ENCODE data around the gene HEPACAM.

Gene HEPACAM

GRCh38 chr11:124891373-124891861 lies 44.4 kb downstream of the HEPACAM start:
- in situ Hi-C loops (cut with HindIII; ENCODE audit: low pct_ligation_motif_present, low pct_unique_long_range_greater_than_20kb, low sequenced_read_pairs): no loop called here
- DNase-seq: no peak

DNA sequence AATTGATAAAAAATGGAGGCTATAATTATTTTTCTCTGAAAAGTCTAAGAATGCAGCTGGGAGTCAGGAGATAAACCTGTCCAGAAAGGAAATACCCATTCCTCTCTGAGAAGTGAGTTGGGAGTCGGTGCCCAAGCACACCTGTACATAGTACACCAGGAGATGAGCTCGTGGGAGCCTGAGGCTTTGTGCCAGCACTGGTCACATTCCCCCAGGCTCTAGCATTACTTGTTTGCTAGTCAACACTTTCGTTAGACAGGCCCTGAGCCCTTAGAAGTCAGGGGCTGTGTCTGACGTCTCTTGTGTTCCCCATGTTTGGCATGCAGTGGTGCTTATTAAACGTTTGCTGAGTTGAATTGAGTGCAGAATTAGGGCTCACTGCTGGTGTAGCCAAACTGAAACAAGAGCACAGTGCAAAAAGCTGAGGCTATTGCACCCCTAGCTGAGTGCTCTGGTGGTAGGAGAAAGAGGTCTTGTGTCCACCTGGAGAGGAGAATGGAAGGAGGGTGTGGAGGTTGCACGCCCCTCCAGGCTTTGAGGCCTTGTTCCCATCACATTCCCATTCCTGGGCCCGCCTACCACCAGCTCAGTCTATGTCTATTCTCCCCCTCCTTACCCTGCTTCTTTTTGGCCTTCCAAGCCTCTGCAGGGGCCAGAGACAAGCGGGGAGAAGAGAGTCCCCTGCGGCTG lies 45.0 kb downstream of the HEPACAM start:
- no peak for DNase-seq
- in situ Hi-C loops (cut with HindIII; ENCODE audit: low pct_ligation_motif_present, low pct_unique_long_range_greater_than_20kb, low sequenced_read_pairs): no loop called here

- in situ Hi-C loops (cut with HindIII; ENCODE audit: low pct_ligation_motif_present, low pct_unique_long_range_greater_than_20kb, low sequenced_read_pairs): no loop called here
- no peak for DNase-seq
Measured at GRCh38 chr11:124890151-124890550, 45.7 kb downstream of the HEPACAM start.

DNA sequence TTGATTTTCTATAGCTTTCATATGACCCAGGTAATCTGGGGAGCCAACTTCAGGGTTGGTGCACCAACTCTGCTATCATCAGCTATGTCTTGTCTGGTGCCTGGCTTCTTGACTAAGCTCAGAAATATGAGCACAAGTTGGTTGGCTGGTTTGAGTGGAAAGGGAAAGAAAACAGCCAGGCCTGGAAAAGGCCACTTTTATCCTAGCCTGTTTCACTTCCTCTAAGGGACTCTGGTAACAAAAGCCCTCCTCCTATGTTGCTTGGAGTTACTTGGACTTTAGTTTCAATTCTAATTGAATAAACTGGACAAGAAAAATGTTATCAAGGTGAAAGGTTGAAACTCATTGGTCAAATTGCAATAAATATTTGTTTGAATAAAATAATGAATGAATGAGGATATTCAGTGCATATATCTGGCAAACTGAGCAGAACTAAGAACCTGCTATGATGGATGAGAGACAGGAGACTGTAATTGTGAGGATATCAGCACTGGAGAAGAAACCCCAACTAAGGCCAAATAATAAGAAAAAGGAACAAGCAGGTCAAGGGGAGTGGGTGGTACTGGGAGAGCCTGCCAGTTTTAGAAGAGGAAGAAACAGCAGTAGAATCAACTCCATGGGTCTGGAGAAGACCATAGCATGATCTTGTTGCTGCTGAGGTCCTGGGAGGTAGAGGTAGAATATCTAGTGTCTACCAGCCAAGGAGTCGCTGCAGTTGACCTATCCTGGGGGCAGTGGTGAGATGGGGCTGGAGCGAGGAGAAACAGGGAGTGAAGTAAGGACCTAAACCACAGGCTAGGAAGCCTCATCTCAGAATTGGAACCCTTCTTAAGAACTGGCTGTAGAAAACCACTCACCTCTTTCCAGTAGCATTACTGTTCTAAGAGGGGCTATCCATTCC lies 46.4 kb downstream of the HEPACAM start:
- no peak for DNase-seq
- in situ Hi-C loops (cut with HindIII; ENCODE audit: low pct_ligation_motif_present, low pct_unique_long_range_greater_than_20kb, low sequenced_read_pairs): no loop called here

GRCh38 chr11:124887667-124888013 lies 48.2 kb downstream of the HEPACAM start:
- in situ Hi-C loops (cut with HindIII; ENCODE audit: low pct_ligation_motif_present, low pct_unique_long_range_greater_than_20kb, low sequenced_read_pairs): no loop called here
- no peak for DNase-seq

- no peak for DNase-seq
- in situ Hi-C loops (cut with HindIII; ENCODE audit: low pct_ligation_motif_present, low pct_unique_long_range_greater_than_20kb, low sequenced_read_pairs): no loop called here
Measured at GRCh38 chr11:124886978-124887666, 48.7 kb downstream of the HEPACAM start.

GRCh38 chr11:124886476-124886875 lies 49.4 kb downstream of the HEPACAM start:
- in situ Hi-C loops (cut with HindIII; ENCODE audit: low pct_ligation_motif_present, low pct_unique_long_range_greater_than_20kb, low sequenced_read_pairs): no loop called here
- DNase-seq: no peak

DNA sequence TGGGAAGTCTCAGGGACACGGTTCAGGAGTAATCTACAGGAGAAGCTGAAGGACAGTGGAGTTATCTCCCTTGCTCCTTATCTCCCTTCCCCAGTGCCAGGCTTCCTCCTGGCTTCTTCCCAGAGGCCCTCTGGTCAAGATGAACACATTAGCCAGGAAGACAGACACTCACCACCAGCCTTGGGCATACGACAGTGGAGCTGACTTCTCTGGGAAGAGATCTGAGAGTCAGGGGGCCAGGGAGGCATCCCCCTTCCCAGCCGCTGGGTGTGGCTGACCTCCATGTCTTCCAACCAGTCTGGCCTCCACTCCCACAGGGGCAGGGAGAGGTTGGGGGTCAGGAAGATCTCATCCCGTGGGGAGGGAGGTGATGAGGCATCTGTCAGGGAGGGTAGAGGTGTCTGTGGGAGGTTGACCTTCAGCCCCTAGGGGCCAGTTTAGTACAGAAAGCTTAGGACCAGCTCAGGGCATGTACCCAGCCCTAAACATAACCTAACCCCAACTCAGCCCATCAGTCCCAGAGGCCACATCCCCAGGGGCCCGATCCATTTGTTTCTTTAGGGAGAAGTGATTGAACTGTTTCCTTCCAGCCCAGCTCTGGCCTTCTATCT lies 50.9 kb downstream of the HEPACAM start:
- in situ Hi-C loops (cut with HindIII; ENCODE audit: low pct_ligation_motif_present, low pct_unique_long_range_greater_than_20kb, low sequenced_read_pairs): no loop called here

GRCh38 chr11:124884340-124884739 lies 51.5 kb downstream of the HEPACAM start:
- DNase-seq: no peak
- in situ Hi-C loops (cut with HindIII; ENCODE audit: low pct_ligation_motif_present, low pct_unique_long_range_greater_than_20kb, low sequenced_read_pairs): no loop called here

More for the DNA sequence above, 50.9 kb downstream of the HEPACAM start:
- DNase-seq: no peak

- in situ Hi-C loops (cut with HindIII; ENCODE audit: low pct_ligation_motif_present, low pct_unique_long_range_greater_than_20kb, low sequenced_read_pairs): no loop called here
- DNase-seq: no peak
Measured at GRCh38 chr11:124882339-124883071, 53.3 kb downstream of the HEPACAM start.

DNA sequence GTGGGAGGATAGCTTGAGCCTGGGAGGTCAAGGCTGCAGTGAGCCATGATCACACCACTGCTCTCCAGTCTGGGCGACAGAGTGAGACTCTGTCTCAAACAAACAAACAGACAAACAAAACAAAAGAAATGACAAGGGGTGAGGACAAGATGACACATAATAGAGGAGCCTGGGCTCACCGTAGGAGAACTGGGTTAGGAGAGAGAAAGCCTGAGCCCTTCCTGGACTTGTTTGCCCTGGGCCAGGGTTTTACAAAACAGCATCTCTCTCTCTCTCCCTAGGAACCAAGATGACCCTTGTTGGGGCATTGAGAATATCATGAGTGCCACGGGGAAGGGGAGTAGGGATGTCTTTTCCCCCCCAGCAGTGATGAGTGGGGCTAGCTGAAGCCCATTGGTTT lies 54.9 kb downstream of the HEPACAM start:
- no peak for DNase-seq
- in situ Hi-C loops (cut with HindIII; ENCODE audit: low pct_ligation_motif_present, low pct_unique_long_range_greater_than_20kb, low sequenced_read_pairs): no loop called here

DNA sequence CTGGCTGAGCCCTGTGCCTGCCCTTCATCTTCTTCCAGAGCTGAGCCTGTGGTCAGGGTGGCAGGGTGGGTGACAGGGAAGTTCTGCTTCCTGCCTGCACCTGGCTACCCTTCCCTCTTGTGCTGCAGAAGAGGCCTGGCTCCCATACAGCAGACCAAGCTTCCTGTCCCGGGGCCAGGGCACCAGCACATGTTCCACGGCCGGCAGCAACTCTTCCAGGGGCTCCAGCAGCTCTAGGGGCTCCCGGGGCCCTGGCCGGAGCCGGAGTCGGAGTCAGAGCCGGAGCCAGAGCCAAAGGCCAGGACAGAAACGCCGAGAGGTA lies 55.6 kb downstream of the HEPACAM start:
- in situ Hi-C loops (cut with HindIII; ENCODE audit: low pct_ligation_motif_present, low pct_unique_long_range_greater_than_20kb, low sequenced_read_pairs): no loop called here
- no peak for DNase-seq

GRCh38 chr11:124879493-124880289 lies 56.2 kb downstream of the HEPACAM start:
- in situ Hi-C loops (cut with HindIII; ENCODE audit: low pct_ligation_motif_present, low pct_unique_long_range_greater_than_20kb, low sequenced_read_pairs): no loop called here
- DNase-seq: no peak

DNA sequence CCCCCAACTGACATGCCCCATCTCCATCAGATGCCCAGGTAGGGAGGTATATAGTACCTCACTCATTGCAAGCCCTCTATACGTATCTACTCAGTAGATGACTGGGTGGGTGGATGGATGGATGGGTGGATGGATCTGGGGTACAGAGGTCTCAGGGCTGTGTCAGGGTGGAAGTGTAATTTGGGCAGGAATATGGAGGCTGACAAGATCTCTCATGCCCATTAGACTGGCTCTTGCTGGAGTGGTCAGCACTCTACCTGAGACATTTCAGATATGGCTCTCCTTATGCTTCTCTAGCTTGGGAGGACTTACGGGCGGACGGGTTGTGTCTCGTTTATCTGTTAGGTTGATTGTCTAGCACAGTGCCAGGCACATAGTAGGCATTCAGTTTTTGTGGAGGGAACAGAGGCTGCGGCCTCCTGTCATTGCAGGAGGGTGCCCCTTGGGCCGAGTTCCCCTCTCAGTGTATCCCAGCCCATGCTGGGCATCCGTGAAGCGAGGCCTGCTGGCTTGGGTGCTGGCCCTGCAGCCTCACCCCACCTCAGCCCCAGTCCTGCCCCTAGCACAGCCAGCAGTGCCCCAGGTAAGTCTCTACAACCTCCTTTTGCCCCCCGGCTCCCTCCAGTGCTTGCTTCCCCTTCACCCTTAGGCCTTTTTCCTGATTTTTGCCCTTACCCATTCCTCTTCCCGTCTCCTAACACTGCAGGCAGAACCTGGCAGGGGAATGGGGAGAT lies 56.9 kb downstream of the HEPACAM start:
- no peak for DNase-seq
- in situ Hi-C loops (cut with HindIII; ENCODE audit: low pct_ligation_motif_present, low pct_unique_long_range_greater_than_20kb, low sequenced_read_pairs): no loop called here

GRCh38 chr11:124877910-124878758 lies 57.7 kb downstream of the HEPACAM start:
- DNase-seq: no peak
- in situ Hi-C loops (cut with HindIII; ENCODE audit: low pct_ligation_motif_present, low pct_unique_long_range_greater_than_20kb, low sequenced_read_pairs): no loop called here

- DNase-seq: no peak
- in situ Hi-C loops (cut with HindIII; ENCODE audit: low pct_ligation_motif_present, low pct_unique_long_range_greater_than_20kb, low sequenced_read_pairs): no loop called here
Measured at GRCh38 chr11:124877631-124877909, 58.3 kb downstream of the HEPACAM start.

Data from ACHN (cell line).